ENCODE measurements around the gene GFRA1. TPM values are rescaled to one million over a fixed set of nuclear protein-coding genes. Genes with fewer than 3 reads are reported as not detected.

GFRA1 gene
- total RNA-seq, 1 experiment from 2014 or later = not detected

DNA sequence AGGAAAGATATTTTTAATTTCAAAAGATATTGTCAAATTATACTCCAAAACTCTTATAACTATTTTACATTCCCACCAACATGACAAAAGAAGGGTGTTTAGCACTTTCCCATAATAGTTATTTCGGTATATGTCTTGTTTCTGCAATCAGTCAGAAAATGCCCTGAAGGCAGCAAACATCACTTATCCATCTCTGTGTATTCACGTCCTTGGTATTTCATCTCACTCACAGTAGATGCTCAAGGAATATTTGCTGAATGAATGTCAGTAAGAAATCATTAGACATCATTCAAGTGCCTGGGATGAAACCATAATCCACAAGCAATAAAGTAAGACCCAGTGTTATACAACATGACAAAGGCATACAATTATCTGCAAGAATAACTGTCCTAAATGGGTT lies 112.7 kb downstream of the GFRA1 start:
- no peak for TF ChIP-seq CTCF (conservative IDR thresholded peaks at IDR 0.05; ENCODE audit: low read depth, low read length)
- POLR2A ChIA-PET (ENCODE audit: low non-redundant PET) = no interaction called here
- BruUV-seq (replicated peaks) = no TSS peak
- intact Hi-C loops (cut with micrococcal nuclease; ENCODE audit: unreplicated experiment) = no loop called here
- Histone ChIP-seq H3K27me3 (replicated peaks; ENCODE audit: insufficient read depth, low read depth, low read length, poor library complexity) (peaks cover 33% of the 10 kb centered on the region), H3K27ac (ENCODE audit: low read depth, low read length, poor library complexity, severe bottlenecking) (no peak overlapping the region), H3K9me3 (ENCODE audit: low read depth, low read length, poor library complexity, severe bottlenecking) (no peaks in the 10 kb centered on the region), H3K4me3 (ENCODE audit: low read depth, low read length, poor library complexity, severe bottlenecking) (no peak overlapping the region), H3K36me3 (ENCODE audit: insufficient read depth, low read length, poor library complexity, severe bottlenecking) (no peaks in the 10 kb centered on the region), H3K4me1 (ENCODE audit: insufficient read depth, low read length, poor library complexity, severe bottlenecking) (no peaks in the 10 kb centered on the region)
- DNase-seq (ENCODE audit: low spot score) = no peak
- CTCF ChIA-PET = no interaction called here

GRCh38 chr10:116159197-116159596 lies 113.8 kb downstream of the GFRA1 start:
- DNase-seq (ENCODE audit: low spot score) = no peak
- Histone ChIP-seq H3K27me3 (replicated peaks; ENCODE audit: insufficient read depth, low read depth, low read length, poor library complexity) (peaks cover 29% of the 10 kb centered on the region), H3K9me3 (ENCODE audit: low read depth, low read length, poor library complexity, severe bottlenecking) (no peaks in the 10 kb centered on the region), H3K36me3 (ENCODE audit: insufficient read depth, low read length, poor library complexity, severe bottlenecking) (no peaks in the 10 kb centered on the region), H3K4me1 (ENCODE audit: insufficient read depth, low read length, poor library complexity, severe bottlenecking) (no peaks in the 10 kb centered on the region), H3K27ac (ENCODE audit: low read depth, low read length, poor library complexity, severe bottlenecking) (no peak overlapping the region), H3K4me3 (ENCODE audit: low read depth, low read length, poor library complexity, severe bottlenecking) (no peak overlapping the region)
- TF ChIP-seq CTCF (conservative IDR thresholded peaks at IDR 0.05; ENCODE audit: low read depth, low read length) (no peak), EZH2 (IDR thresholded peaks at IDR 0.05; ENCODE audit: borderline replicate concordance, low read depth, low read length, poor library complexity, severe bottlenecking) (no peak)
- POLR2A ChIA-PET (ENCODE audit: low non-redundant PET) = no interaction called here
- BruUV-seq (replicated peaks) = no TSS peak
- CTCF ChIA-PET = no interaction called here
- intact Hi-C loops (cut with micrococcal nuclease; ENCODE audit: unreplicated experiment) = no loop called here

GRCh38 chr10:116158036-116158435 lies 115.0 kb downstream of the GFRA1 start:
- CTCF ChIA-PET = no interaction called here

More at GRCh38 chr10:116158036-116158435, 115.0 kb downstream of the GFRA1 start:
- Histone ChIP-seq H3K27me3 (replicated peaks; ENCODE audit: insufficient read depth, low read depth, low read length, poor library complexity) (peaks cover 27% of the 10 kb centered on the region), H3K36me3 (ENCODE audit: insufficient read depth, low read length, poor library complexity, severe bottlenecking) (no peaks in the 10 kb centered on the region), H3K9me3 (ENCODE audit: low read depth, low read length, poor library complexity, severe bottlenecking) (no peaks in the 10 kb centered on the region), H3K4me3 (ENCODE audit: low read depth, low read length, poor library complexity, severe bottlenecking) (no peak overlapping the region), H3K4me1 (ENCODE audit: insufficient read depth, low read length, poor library complexity, severe bottlenecking) (no peaks in the 10 kb centered on the region), H3K27ac (ENCODE audit: low read depth, low read length, poor library complexity, severe bottlenecking) (no peak overlapping the region)
- BruUV-seq (replicated peaks) = no TSS peak
- TF ChIP-seq EZH2 (IDR thresholded peaks at IDR 0.05; ENCODE audit: borderline replicate concordance, low read depth, low read length, poor library complexity, severe bottlenecking) (no peak), CTCF (conservative IDR thresholded peaks at IDR 0.05; ENCODE audit: low read depth, low read length) (no peak)
- POLR2A ChIA-PET (ENCODE audit: low non-redundant PET) = no interaction called here
- DNase-seq (ENCODE audit: low spot score) = no peak
- intact Hi-C loops (cut with micrococcal nuclease; ENCODE audit: unreplicated experiment) = no loop called here

Data from A673 (cell line).